Astrocyte of the spinal cord (primary cell): Measurements from ENCODE around the gene FAF2.

Experiments
- DNase-seq: peaks from one replicate; pipeline ENCODE4 v3.0.0; 2011; ENCODE audit warnings: low read depth, low spot score
- H3K4me3 ChIP-seq: 2 replicates; pipeline ENCODE4 v1.5.1; 2011; ENCODE audit warnings: low read depth, mild to moderate bottlenecking, low read length, moderate library complexity
- in situ Hi-C: cut with HindIII; loops from 2 replicates; pipeline ENCODE4 v1.10.0; 2017; ENCODE audit warnings: low sequenced_read_pairs
- TF ChIP-seq, protein P1 (sequence below): IDR thresholded peaks from 2 replicates; pipeline ENCODE4 v1.5.1; 2012; ENCODE audit warnings: low read depth, mild to moderate bottlenecking, low read length, inconsistent platforms

Gene FAF2

DNA sequence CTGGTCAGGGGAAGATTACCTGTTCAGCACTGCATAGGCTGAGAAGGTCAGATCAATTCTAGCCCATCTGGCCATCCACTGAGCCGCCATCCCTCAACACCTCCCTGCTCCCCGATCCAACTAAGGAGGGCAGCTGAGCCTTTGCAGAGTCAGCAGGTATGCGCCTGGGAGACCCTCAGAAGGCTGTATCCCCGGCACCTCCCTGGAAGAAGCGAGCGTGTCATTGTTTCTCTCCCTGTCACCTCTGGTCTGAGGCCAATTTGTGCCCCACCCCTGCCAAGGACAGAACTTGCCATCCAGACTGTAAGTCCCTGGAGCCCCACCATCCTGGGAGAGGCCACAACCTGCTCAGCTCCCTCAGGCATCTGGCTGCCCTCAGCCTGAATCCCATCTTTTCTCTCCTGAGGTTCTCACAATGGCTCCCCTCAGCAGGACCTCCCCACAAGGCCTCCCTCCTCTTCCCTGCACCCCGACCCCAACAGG, 34.4 kb upstream of the FAF2 start:
- TF ChIP-seq, protein P1, sequence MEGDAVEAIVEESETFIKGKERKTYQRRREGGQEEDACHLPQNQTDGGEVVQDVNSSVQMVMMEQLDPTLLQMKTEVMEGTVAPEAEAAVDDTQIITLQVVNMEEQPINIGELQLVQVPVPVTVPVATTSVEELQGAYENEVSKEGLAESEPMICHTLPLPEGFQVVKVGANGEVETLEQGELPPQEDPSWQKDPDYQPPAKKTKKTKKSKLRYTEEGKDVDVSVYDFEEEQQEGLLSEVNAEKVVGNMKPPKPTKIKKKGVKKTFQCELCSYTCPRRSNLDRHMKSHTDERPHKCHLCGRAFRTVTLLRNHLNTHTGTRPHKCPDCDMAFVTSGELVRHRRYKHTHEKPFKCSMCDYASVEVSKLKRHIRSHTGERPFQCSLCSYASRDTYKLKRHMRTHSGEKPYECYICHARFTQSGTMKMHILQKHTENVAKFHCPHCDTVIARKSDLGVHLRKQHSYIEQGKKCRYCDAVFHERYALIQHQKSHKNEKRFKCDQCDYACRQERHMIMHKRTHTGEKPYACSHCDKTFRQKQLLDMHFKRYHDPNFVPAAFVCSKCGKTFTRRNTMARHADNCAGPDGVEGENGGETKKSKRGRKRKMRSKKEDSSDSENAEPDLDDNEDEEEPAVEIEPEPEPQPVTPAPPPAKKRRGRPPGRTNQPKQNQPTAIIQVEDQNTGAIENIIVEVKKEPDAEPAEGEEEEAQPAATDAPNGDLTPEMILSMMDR = no peak

DNA sequence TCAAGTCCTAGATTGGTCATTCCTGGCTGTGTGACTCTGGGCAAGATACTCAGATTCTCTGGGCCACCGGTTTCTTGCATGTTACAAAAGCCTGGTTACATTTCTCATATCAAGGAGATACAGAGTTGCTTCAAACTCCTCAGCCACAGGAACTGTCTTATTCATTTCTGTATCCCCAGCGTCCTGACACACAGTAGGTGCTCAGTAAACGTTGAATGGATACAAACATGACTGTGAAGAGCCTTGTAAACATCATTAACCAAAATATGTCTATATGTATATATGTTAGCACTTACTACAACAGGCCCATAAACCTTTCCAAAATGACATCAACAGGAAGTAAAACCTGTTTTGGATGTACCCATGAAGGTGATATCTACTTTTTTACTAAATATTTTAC, 33.5 kb upstream of the FAF2 start:
- no peak overlapping the region for H3K4me3 ChIP-seq

More for the DNA sequence above, 34.4 kb upstream of the FAF2 start:
- H3K4me3 ChIP-seq = no peak overlapping the region
- in situ Hi-C loops = no loop called here
- DNase-seq = no peak

DNA sequence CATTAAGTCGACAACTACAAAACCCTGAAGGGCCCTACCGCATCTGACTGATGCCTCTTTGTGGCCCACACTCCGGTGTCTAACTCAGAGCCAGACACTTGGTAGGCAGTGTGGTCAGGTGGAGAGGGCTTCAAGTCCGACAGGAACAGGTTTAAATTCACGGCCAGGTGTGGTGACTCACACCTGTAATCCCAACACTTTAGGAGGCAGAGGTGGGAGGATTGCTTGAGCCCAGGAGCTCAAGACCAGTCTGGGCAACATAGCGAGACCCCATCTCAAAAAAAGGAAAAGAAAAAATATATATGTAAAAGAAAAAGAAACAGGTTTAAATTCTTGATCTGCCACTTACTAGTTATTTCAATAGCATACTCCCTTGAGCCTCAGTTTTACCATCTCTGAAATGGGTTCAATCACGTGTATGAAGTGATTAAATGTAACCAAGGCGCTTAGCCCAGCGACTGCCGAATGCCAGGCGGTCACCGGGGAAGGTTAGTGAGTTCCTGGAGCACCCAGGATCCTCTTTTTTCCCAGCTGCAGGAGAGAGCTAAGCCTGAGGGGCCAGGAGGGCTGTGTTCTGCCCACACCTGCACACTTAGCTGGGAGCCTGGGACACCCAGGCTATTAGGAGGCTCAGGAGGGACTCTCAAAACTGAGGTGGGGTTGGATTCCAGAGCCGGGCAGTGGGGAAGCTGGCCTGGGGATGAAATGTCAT, 32.8 kb upstream of the FAF2 start:
- peak overlapping the region; percentile 67 for H3K4me3 ChIP-seq
- TF ChIP-seq, protein P1 = no peak
- DNase-seq = no peak
- in situ Hi-C loops = no loop called here

More for the DNA sequence above, 33.5 kb upstream of the FAF2 start:
- in situ Hi-C loops = no loop called here
- TF ChIP-seq, protein P1 = no peak
- no peak for DNase-seq

DNA sequence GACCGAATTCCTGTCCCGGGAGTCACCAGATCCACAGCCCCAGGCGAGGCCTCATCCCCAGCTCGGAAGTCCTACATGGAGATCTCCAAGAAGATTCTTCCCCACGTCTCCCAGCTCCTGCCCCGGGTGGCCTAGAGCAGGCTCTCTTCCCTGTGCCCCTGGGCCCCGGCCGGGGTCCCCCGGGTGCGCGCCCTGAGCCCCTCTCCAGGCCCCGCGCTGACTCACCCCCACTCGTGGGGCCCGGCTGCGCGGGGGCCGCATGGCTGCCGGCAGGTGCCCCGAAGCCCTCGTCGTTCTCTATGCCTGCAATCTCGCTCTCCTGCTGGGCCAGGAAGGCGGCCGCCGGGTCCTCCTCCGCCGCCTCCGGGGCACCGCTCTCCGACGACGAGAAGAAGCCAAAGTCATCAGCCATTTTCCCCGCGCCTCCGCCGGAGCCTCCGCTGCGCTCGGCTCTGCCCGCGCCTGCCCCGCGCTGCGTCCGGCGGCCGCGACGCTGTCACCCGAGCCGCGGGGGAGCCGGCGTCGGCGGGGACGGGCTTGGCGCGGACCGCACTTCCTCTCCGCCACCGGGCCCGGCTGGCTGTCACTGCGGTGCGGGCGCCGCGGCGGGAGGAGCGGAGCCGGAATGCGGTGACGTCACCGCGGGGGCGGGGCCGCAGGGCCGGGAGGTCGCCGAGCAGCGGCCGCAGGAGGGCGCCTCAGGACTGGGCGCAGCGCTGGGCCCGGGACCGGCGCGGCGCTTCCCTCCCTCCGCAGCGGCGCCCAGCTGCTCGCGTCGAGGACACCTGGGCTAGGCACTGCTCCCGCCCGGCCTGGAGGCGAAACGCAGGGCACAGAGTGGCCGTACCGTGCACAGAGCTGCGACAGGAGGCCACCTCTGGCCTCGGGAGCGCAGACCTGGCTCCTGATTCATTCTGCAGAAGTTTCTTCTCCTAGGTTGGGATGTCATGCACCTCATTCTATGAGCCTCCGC, 31.9 kb upstream of the FAF2 start, which contains the start of gene CLTB:
Gene CLTB, minus strand, starts transcription at position 588 of the 973 bp plus-strand sequence. Its CDS starts 176 bp downstream, at position 412.
- peak within 1 kb of the TSS; percentile 67 for H3K4me3 ChIP-seq
- DNase-seq = peak; percentile 78
- in situ Hi-C loops = no loop called here
- TF ChIP-seq, protein P1 = peak; percentile 47

DNA sequence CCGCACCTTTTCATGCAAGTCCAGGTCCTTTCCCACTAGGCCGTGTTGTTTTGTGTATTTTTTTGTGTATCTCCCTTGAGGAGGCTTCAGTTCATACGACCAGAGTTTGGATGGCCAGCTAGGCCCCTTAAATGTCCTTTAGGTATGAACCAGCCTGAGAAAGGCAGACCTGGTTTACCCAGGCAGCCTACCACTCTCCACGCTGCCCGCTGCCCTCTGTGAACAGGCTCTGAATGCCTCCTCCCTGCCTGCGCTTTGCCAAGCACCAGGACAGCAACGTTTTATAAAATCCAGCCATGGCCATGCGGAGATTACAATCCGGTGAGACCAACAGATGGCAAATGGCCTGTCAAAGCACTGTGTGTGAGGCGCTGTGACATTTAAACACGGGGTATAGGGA, 31.2 kb upstream of the FAF2 start:
- no peak for DNase-seq
- in situ Hi-C loops = no loop called here
- peak overlapping the region; percentile 32 for H3K4me3 ChIP-seq
- TF ChIP-seq, protein P1 = no peak

DNA sequence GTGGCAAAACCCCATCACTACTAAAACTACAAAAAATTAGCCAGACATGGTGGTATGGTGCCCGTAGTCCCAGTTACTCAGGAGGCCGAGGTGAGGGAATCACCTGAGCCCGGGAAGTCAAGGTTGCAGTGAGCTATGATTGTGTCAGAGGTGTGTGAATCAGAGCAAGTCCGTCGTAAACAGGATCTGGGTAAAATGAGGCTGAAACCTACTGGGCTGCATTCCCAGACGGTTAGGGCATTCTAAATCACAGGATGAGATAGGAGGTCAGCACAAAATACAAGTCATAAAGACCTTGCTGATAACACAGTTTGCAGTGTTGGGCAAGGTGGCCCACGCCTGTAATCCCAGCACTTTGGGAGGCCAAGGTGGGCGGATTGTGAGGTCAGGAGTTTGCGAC, 29.9 kb upstream of the FAF2 start:
- H3K4me3 ChIP-seq = no peak overlapping the region
- in situ Hi-C loops = no loop called here
- TF ChIP-seq, protein P1 = no peak
- DNase-seq = no peak
